Measurements from ENCODE around the gene PRSS38.
A peak's percentile ranks its signal among the peaks of the same experiment; 100 is the strongest.

PRSS38 gene

DNA sequence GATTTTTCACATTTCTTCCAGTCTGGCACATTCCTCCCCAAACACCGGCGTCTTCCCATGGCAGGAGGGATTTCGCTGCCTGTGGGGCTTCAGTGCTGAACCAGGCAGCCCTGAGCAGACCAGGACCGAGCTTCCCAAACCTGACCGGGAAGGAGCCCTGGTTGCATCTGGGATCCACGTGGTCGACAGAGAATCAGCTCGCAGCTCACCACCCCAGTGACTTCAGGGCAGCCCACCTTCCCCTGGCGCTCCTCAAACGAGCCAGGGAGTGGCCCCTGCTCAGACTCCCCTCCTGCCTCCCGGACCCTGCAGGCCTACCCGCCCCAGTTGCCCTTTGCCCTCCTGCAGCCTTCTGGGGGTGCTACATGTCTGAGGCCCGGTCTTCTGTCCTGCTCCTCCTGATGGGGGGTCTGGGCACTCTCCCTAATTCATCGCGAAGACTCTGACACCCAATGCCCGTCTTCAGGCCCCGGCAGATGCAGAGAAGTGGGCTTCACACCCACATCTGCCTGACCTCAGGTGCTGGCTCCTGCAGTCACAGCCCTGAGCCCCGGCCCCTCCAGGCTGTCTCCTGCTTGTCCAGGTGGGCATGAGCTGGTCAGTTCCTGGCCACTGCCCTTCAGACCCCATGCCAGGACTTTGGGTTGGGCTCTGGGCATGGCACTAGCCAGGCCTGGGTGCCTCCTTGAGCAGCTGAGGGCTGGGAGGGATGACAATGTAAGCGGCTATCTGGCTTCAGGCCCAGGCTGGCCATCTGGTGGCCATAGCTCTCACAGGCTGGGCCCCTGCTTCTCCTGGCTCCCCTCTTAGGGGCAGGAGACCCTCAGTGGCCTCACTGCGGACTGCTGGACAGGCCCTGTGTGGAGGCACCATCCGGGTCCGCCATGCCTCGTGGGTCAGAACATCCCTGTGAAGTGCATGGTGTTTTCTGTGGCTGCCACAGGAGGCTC lies 26.1 kb upstream of the PRSS38 start:
- DNase-seq (ENCODE audit: low read depth) = no peak
- TF ChIP-seq, protein P1, sequence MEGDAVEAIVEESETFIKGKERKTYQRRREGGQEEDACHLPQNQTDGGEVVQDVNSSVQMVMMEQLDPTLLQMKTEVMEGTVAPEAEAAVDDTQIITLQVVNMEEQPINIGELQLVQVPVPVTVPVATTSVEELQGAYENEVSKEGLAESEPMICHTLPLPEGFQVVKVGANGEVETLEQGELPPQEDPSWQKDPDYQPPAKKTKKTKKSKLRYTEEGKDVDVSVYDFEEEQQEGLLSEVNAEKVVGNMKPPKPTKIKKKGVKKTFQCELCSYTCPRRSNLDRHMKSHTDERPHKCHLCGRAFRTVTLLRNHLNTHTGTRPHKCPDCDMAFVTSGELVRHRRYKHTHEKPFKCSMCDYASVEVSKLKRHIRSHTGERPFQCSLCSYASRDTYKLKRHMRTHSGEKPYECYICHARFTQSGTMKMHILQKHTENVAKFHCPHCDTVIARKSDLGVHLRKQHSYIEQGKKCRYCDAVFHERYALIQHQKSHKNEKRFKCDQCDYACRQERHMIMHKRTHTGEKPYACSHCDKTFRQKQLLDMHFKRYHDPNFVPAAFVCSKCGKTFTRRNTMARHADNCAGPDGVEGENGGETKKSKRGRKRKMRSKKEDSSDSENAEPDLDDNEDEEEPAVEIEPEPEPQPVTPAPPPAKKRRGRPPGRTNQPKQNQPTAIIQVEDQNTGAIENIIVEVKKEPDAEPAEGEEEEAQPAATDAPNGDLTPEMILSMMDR (conservative IDR thresholded peaks at IDR 0.05; ENCODE audit: low read length) = peak; percentile 36

DNA sequence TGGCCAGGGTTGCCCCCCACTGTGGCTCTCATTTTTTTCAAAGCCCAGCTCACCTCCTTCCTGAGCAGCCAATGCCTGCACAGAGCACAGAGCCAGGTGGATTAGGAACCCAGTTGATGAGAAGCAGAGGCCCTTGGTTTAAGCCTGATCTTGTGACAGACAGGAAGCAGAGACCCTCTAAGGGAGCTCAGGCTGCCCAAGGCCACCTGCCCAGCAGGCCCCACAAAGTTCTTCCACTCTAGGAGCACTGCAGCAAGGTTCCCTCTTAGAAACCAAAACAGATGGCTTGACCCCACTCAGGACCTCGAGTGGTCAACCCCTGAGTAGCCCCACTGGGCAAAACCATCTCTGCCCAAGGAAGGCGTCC lies 25.5 kb upstream of the PRSS38 start:
- TF ChIP-seq, protein P1 (conservative IDR thresholded peaks at IDR 0.05; ENCODE audit: low read length) = no peak
- H3K4me3 ChIP-seq (ENCODE audit: low read length) = no peak overlapping the region

More for the DNA sequence above, 26.1 kb upstream of the PRSS38 start:
- peak overlapping the region; percentile 75 for H3K4me3 ChIP-seq (ENCODE audit: low read length)

DNA sequence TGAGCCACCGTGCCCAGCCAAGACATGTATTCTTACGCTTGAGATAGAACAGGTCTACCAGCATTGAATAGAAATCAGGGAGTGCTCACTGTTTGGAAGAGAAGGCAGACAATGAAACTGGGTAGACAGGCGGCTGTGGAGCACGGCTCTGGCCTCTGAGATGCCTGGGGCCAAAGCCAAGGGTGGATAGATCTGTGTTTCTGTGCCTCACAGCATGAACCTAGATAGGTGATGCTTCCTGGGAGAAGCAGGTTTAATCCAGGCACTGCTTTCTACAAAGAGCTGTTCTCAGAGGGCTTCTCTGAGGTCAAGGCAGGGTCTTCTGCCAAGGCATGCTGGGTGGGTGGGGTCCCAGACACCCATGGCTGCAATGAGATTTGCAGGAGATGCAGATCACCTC lies 24.6 kb upstream of the PRSS38 start:
- TF ChIP-seq, protein P1 (conservative IDR thresholded peaks at IDR 0.05; ENCODE audit: low read length) = no peak
- DNase-seq (ENCODE audit: low read depth) = no peak
- H3K4me3 ChIP-seq (ENCODE audit: low read length) = no peak overlapping the region

More for the DNA sequence above, 25.5 kb upstream of the PRSS38 start:
- no peak for DNase-seq (ENCODE audit: low read depth)

DNA sequence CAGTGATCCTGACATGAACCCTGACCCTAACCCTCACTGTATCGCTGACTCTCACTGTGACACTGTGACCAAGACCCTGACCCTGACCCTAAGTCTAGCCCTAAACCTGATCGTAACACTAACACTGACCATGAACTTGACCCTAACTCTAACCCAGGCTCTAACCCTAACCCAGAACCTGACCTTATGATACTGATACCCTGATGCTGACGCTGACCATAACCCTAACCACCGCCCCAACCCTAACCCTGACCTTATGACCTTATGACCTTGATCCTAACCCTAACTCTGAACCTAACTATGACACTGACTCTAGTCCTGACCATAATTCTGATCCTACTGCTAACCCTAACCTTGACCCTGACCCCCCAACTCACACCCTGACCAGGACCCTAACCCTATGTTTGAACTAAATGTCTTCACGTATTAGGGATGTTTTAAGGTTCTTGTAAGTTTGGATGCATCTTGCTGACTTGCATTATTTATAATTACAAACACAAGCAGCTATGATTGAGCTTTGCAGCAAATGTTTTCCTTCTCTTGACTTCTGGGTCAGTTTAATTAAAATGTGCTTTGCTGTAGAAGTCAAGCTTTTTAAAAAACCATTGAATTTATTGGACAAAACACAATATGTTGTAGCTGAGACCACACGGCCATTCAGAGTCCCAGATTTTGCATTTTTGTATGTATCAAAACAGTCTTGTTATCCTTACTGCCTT lies 23.9 kb upstream of the PRSS38 start:
- no peak overlapping the region for H3K4me3 ChIP-seq (ENCODE audit: low read length)
- no peak for DNase-seq (ENCODE audit: low read depth)
- TF ChIP-seq, protein P1 (conservative IDR thresholded peaks at IDR 0.05; ENCODE audit: low read length) = no peak

DNA sequence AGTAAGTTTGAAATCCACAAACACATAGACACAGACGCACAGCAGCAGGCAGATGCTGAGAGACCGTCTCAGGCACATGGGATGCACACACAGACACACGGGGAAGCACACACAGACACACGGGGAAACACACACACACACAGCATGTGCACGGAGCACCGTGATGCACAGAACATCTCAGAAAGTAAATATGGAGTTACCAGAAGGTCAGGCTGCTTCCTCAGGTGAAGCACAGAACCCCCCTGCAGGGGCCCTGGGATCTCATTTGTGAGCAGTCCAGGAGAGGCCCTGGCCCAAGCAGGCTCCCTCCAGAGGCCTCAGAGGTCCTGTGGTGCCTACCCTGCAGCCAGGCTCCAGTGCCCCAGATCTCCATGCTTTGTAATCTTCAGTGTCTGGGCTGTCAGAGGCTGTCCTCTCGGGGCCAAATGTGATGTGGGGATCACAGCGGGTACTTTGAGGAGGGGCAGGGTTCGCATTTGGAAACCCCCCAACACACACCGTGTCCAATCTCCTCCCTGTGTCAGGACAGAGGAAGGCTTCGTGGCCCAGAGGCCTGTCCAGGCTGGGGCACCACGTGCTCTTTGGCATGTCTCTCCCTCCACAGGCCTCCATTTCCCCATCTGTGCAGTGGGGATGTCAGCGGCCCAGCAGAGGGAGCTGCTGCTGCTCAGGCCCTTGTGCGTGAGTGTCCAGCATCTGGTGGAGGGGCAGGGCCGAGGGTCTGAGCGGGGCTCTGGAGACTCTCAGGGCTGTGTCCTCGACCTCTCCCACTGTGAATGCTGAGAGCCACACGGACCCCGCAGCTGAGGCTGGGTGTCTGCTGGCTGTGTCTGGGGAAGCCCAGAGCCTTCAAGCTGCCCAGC lies 23.0 kb upstream of the PRSS38 start:
- no peak for DNase-seq (ENCODE audit: low read depth)
- H3K4me3 ChIP-seq (ENCODE audit: low read length) = no peak overlapping the region
- TF ChIP-seq, protein P1 (conservative IDR thresholded peaks at IDR 0.05; ENCODE audit: low read length) = peak; percentile 13; the same call in 1 of the 2 replicates

DNA sequence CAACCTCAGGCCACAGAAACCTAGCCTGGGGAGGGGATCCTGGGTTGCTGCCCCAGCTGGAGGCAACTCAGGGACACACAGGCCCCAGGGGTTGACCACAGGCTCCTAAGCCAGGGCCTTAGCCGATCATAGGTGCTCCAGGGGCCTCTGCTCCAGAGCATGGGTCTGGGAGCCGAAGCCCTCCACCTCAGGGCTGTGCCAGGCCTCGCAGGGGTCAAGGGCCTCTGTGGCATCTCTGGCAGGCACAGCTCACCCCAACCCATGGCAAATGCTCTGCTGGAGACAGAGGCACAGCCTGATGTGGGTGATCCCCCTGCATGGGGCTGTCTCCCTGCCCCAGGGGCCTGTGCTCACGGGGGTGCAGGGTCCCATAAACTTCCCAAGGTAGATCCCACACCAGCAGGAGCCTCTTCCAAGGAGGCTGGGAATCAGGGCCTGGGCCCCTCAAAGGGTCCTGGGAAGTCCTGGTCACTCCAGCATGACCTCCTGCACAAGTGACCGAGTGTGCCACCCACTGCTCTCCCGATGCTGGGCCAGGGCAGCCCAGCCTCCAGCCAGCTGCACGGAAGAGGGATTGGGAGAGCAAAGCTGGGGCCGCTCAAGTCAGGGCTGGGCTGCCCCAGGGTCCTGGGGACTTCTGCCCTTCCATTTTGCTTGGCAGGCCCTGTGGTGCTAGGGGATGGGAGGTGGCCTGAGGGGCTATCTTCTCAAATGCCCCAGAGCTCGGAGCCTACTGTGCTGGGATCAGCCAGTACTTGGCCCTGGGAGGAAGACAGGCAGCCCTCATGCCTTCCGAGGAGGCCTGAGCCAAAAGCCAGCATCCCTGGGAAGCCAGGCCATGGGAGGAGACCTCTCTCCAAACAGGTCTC lies 22.2 kb upstream of the PRSS38 start:
- H3K4me3 ChIP-seq (ENCODE audit: low read length) = no peak overlapping the region
- DNase-seq (ENCODE audit: low read depth) = no peak
- TF ChIP-seq, protein P1 (conservative IDR thresholded peaks at IDR 0.05; ENCODE audit: low read length) = no peak
